Adrenal gland (tissue), 12 donors: ENCODE measurements around the gene WFDC10A. TPM values are rescaled to one million over a fixed set of nuclear protein-coding genes. Genes with fewer than 3 reads are reported as not detected.

ENCODE experiments used
- DNase-seq, 7 donors: peaks; one replicate each; pipeline ENCODE4 v3.0.0-alpha.2; 2019 to 2020
- H3K27ac ChIP-seq, 5 donors: fragments of 200-600 bp; sonication (generic) in 4 of 5; 1 replicate in 3 of 5; 2 replicates in 2 of 5; pipeline versions ENCODE4 v1.5.1 to v1.8.0; 2016 to 2020; ENCODE audit warnings: mild to moderate bottlenecking in 1 of 5
- H3K27me3 ChIP-seq: fragments of 200-600 bp; 2 replicates; pipeline ENCODE4 v1.8.0; 2021
- H3K36me3 ChIP-seq, 2 donors: fragments of 200-600 bp; replicated peaks in 1 of 2; 1 replicate in 1 of 2; 2 replicates in 1 of 2; pipeline versions ENCODE4 v1.5.1 to v1.8.0; 2018 to 2022
- H3K4me1 ChIP-seq, 2 donors: fragments of 200-600 bp; replicated peaks in 1 of 2; 1 replicate in 1 of 2; 2 replicates in 1 of 2; pipeline versions ENCODE4 v1.5.1 to v1.8.0; 2018 to 2021
- H3K4me3 ChIP-seq, 4 donors: fragments of 200-600 bp; sonication (generic) in 3 of 4; one replicate each; pipeline ENCODE4 v1.5.1; 2016 to 2018
- H3K9me3 ChIP-seq, 3 donors: fragments of 200-600 bp; sonication (generic) in 1 of 3; replicated peaks in 1 of 3; 1 replicate in 2 of 3; 2 replicates in 1 of 3; pipeline versions ENCODE4 v1.5.1 to v1.8.0; 2016 to 2021
- POLR2A ChIP-seq, 2 donors: fragments of 450-650 bp; IDR thresholded peaks; one replicate each; pipeline ENCODE4 v1.6.1; 2017; ENCODE audit warnings: antibody characterized with exemption in 2 of 2, mild to moderate bottlenecking in 2 of 2, moderate library complexity in 1 of 2
- WGBS, 4 donors: extraction: QIAGEN DNeasy Blood & Tissue Kit in 2 of 4; methylation state at CpG; one replicate each; pipeline versions ENCODE4 v1.1.5 to v1.1.7; 2013 to 2017; 5-methylcytosine and 5-hydroxymethylcytosine counted together
- intact Hi-C, 2 donors: fragments of 100-400 bp; cut with DNase I; formaldehyde crosslinking; loops; one replicate each; pipeline versions ENCODE4 v1.14.1 to v1.15.0; 2022 to 2023
- polyA plus RNA-seq, 3 donors: library from polyadenylated mRNA; stranded (reverse); fragments of 200-250 nt in 2 of 3; fragments of 350-450 nt in 1 of 3; fragmentation: Illumina TruSeq in 1 of 3; extraction: RNeasy Lipid Tissue Mini Kit (QIAGEN cat#74804) in 1 of 3; gene quantifications; one replicate each; pipeline ENCODE4 v1.2.3, GENCODE V29; 2013 to 2014
- total RNA-seq, 9 donors: library from RNA; depleted of rRNA in 4 of 9; stranded (reverse); fragments of >200 nt in 4 of 9; fragments of 120-200 nt in 1 of 9; fragmentation: NEBNext Ultra II Directional in 1 of 9; extraction: Animal tissue kit (Norgen Biotek cat#: 25700) in 1 of 9; gene quantifications; one replicate each; pipeline versions ENCODE4 v1.1.0 to v1.2.4, GENCODE V29; 2013 to 2023
- TF ChIP-seq, protein P1 (sequence below), 6 experiments: fragments of 450-650 bp in 4 of 6; fragments of 200-600 bp in 2 of 6; sonication (generic) in 1 of 6; IDR thresholded peaks; 1 replicate in 5 of 6; 2 replicates in 1 of 6; pipeline versions ENCODE4 v1.5.1 to v1.8.0; 2016 to 2021; ENCODE audit warnings: antibody characterized with exemption in 6 of 6, mild to moderate bottlenecking in 2 of 6, moderate library complexity in 1 of 6
- donor health status: healthy with polysubstance abuse.
- donor health status: Bipolar disorder and iron deficiency.
- donor health status: DM: yes; HTN: yes; CAD: no.
- donor health status: DM: no; HTN: no; CAD: no.
- donor health status: DM: no; HTN: no; CAD: no.
- donor health status: DM: yes; HTN: yes; CAD: no.

WFDC10A gene
- total and polyA plus RNA-seq, 12 donors = not detected

DNA sequence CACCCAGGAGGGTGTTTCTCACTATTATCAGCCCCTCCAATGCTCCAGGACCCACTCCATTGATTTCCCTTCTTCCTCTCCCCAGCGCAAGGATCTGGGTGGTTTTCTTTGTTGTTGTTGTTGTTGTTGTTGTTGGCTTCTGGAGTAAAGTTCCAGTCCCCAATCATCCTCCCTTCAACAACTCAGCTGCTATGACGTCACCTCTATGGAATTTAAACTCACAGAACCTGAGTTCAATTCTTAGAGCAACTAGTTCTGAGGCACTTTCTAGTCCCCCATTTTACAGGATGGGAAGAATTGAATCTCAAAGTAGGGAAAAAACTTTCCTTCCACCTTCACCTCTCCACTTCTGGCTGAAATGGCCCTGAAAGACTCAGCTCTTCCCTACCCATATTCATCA lies 40.7 kb upstream of the WFDC10A start:
- no peak overlapping the region for H3K4me3 ChIP-seq
- 57 to 78% (median 63%) methylated on average over 2 of the region's 2 CpGs for WGBS, 4 donors
- no peaks in the 10 kb centered on the region for H3K4me1 ChIP-seq
- no peaks in the 10 kb centered on the region for H3K9me3 ChIP-seq
- DNase-seq = no peak
- H3K27me3 ChIP-seq = peaks cover 10% of the 10 kb centered on the region
- TF ChIP-seq, protein P1, sequence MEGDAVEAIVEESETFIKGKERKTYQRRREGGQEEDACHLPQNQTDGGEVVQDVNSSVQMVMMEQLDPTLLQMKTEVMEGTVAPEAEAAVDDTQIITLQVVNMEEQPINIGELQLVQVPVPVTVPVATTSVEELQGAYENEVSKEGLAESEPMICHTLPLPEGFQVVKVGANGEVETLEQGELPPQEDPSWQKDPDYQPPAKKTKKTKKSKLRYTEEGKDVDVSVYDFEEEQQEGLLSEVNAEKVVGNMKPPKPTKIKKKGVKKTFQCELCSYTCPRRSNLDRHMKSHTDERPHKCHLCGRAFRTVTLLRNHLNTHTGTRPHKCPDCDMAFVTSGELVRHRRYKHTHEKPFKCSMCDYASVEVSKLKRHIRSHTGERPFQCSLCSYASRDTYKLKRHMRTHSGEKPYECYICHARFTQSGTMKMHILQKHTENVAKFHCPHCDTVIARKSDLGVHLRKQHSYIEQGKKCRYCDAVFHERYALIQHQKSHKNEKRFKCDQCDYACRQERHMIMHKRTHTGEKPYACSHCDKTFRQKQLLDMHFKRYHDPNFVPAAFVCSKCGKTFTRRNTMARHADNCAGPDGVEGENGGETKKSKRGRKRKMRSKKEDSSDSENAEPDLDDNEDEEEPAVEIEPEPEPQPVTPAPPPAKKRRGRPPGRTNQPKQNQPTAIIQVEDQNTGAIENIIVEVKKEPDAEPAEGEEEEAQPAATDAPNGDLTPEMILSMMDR (IDR thresholded peaks at IDR 0.05) = no peak
- no peak for TF ChIP-seq POLR2A (IDR thresholded peaks at IDR 0.05)
- intact Hi-C loops = no loop called here
- H3K36me3 ChIP-seq = no peaks in the 10 kb centered on the region
- no peak overlapping the region for H3K27ac ChIP-seq

DNA sequence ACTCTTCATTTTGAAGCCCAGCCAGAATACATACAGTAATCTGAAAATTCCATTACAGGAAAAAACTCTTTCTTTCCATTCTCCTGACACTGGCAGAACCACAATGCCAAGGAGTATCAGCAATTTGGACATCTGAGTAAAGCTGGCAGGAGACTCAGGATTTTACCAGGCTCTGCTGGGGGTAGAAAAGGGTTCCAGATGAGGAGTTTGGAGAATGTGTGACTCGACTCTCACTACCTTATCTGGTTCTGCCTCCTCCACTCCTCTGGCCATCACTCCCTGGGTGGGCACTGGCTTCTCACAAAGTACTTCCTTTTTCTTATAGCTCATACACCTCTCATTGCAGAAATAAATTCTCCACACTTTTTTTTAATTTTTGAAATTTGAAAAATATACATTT lies 39.8 kb upstream of the WFDC10A start:
- 33 to 60% (median 39%) methylated on average over 1 of the region's 1 CpG for whole genome bisulfite sequencing, 4 donors
- no peak for DNase-seq
- Histone ChIP-seq H3K4me3 (no peak overlapping the region), H3K27ac (no peak overlapping the region), H3K27me3 (peaks cover 10% of the 10 kb centered on the region), H3K4me1 (no peaks in the 10 kb centered on the region), H3K9me3 (no peaks in the 10 kb centered on the region), H3K36me3 (no peaks in the 10 kb centered on the region)
- intact Hi-C loops = no loop called here
- TF ChIP-seq, protein P1 (IDR thresholded peaks at IDR 0.05) = no peak
- no peak for TF ChIP-seq POLR2A (IDR thresholded peaks at IDR 0.05)

DNA sequence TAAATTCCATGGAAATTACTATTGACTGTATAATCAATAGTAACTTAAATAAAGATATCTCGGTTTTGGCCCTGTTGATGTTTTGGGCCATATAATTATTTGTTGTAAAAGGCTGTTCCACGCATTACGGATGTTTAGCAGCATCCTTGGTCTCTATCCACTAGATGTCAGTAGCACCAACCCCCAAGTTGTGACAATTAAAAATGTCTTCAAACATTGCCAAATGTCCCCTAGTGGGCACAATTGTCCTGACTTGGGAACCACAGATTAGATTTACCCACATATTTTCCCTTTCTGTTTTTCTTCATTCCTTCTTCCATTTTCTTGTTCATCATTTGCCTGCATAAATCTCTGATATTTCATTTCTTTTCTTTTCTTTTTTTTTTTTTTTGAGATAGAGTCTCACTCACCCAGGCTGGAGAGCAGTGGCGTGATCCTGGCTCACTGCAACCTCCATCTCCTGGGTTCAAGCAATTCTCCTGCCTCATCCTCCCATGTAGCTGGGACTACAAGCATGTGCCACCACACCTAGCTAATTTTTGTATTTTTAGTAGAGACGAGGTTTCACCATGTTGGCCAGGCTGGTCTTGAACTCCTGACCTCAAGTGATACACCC lies 36.9 kb upstream of the WFDC10A start:
- Histone ChIP-seq H3K4me3 (no peak overlapping the region), H3K27ac (no peak overlapping the region), H3K27me3 (peaks cover 15% of the 10 kb centered on the region), H3K9me3 (no peaks in the 10 kb centered on the region), H3K36me3 (no peaks in the 10 kb centered on the region), H3K4me1 (no peaks in the 10 kb centered on the region)
- intact Hi-C loops = no loop called here
- peak in 1 of 7 donors; percentile 6 for DNase-seq
- no peak for TF ChIP-seq POLR2A (IDR thresholded peaks at IDR 0.05)
- TF ChIP-seq, protein P1 (IDR thresholded peaks at IDR 0.05) = peak; percentile 36 to 68 (median 48)
- 51 to 60% (median 55%) methylated on average over 5 of the region's 5 CpGs for WGBS, 4 donors

- no peaks in the 10 kb centered on the region for H3K36me3 ChIP-seq
Observed at GRCh38 chr20:45593498-45593897, 36.0 kb upstream of the WFDC10A start.

More at GRCh38 chr20:45593498-45593897, 36.0 kb upstream of the WFDC10A start:
- Histone ChIP-seq H3K27me3 (peaks cover 18% of the 10 kb centered on the region), H3K9me3 (no peaks in the 10 kb centered on the region), H3K4me1 (no peaks in the 10 kb centered on the region), H3K27ac (no peak overlapping the region), H3K4me3 (no peak overlapping the region)
- WGBS, 4 donors = 29 to 84% (median 40%) methylated on average over 1 of the region's 1 CpG
- TF ChIP-seq, protein P1 (IDR thresholded peaks at IDR 0.05) = no peak
- no peak for TF ChIP-seq POLR2A (IDR thresholded peaks at IDR 0.05)
- intact Hi-C loops = no loop called here
- no peak for DNase-seq
